Neural cell (in vitro differentiated cells): ENCODE data around the gene PDHX. TPM values are rescaled to one million over a fixed set of nuclear protein-coding genes. Genes with fewer than 3 reads are reported as not detected.

Experiments
- H2AFZ ChIP-seq: fragments of 200-600, 300-800 bp; sonication (generic), shearing (Covaris generic); 2 replicates; pipeline ENCODE4 v1.6.0; 2014; ENCODE audit warnings: low read depth, mild to moderate bottlenecking, antibody characterized with exemption, low read length, moderate library complexity
- H3F3A ChIP-seq: fragments of 200-600 bp; shearing (Covaris generic); 2 replicates; pipeline ENCODE4 v1.6.1; 2016; ENCODE audit warnings: mild to moderate bottlenecking, moderate library complexity, mixed read lengths, antibody characterized with exemption, low read length; ENCODE audit not compliant: insufficient read depth, poor library complexity, severe bottlenecking
- H3K27ac ChIP-seq: fragments of 200-600, 300-800 bp; sonication (generic), shearing (Covaris generic); 2 replicates; pipeline ENCODE4 v1.5.1; 2014; ENCODE audit warnings: mild to moderate bottlenecking, low read length, moderate library complexity
- H3K27me3 ChIP-seq: fragments of 300-800, 200-600 bp; sonication (generic), shearing (Covaris generic); 2 replicates; pipeline ENCODE4 v1.6.0; 2014; ENCODE audit warnings: mild to moderate bottlenecking, low read depth, low read length, moderate library complexity; ENCODE audit not compliant: insufficient read depth
- H3K36me3 ChIP-seq: fragments of 300-800, 200-600 bp; sonication (generic), shearing (Covaris generic); 2 replicates; pipeline ENCODE4 v1.5.1; 2014; ENCODE audit warnings: mild to moderate bottlenecking, antibody characterized with exemption, low read length, moderate library complexity; ENCODE audit not compliant: insufficient read depth
- H3K4me2 ChIP-seq: fragments of 300-800, 200-600 bp; sonication (generic), shearing (Covaris generic); 2 replicates; pipeline ENCODE4 v1.6.0; 2014; ENCODE audit warnings: mild to moderate bottlenecking, low read length
- H3K4me3 ChIP-seq: fragments of 300-800, 200-600 bp; sonication (generic), shearing (Covaris generic); 2 replicates; pipeline ENCODE4 v1.5.1; 2014; ENCODE audit warnings: mild to moderate bottlenecking, low read length, moderate library complexity
- H3K79me2 ChIP-seq: fragments of 200-600 bp; shearing (Covaris generic); replicated peaks from 2 replicates; pipeline ENCODE4 v1.6.0; 2014; ENCODE audit warnings: mild to moderate bottlenecking, low read length, moderate library complexity; ENCODE audit not compliant: insufficient read depth
- H3K9ac ChIP-seq: fragments of 300-800, 200-600 bp; sonication (generic), shearing (Covaris generic); 2 replicates; pipeline ENCODE4 v1.6.1; 2016; ENCODE audit warnings: mild to moderate bottlenecking, low read length, mixed read lengths
- H3K9me2 ChIP-seq: fragments of 200-600 bp; shearing (Covaris generic); 2 replicates; pipeline ENCODE4 v1.6.1; 2016; ENCODE audit warnings: mild to moderate bottlenecking, low read length, mixed read lengths; ENCODE audit not compliant: insufficient read depth
- H3K9me3 ChIP-seq: fragments of 200-600, 300-800 bp; sonication (generic), shearing (Covaris generic); 2 replicates; pipeline ENCODE4 v1.6.1; 2016; ENCODE audit warnings: mild to moderate bottlenecking, mixed run types, low read length, moderate library complexity, mixed read lengths
- H4K20me1 ChIP-seq: fragments of 200-600 bp; shearing (Covaris generic); 2 replicates; pipeline ENCODE4 v1.6.1; 2016; ENCODE audit warnings: mild to moderate bottlenecking, mixed run types; ENCODE audit not compliant: insufficient read depth
- EP300 ChIP-seq: fragments of 450-650 bp; conservative IDR thresholded peaks from 2 replicates; pipeline ENCODE4 v1.6.1; 2014; ENCODE audit warnings: antibody characterized with exemption, mild to moderate bottlenecking, moderate library complexity; ENCODE audit not compliant: poor library complexity, severe bottlenecking
- EZH2 ChIP-seq: fragments of 200-600, 300-800 bp; shearing (Covaris generic), sonication (generic); IDR thresholded peaks from 2 replicates; pipeline ENCODE4 v1.6.1; 2014; ENCODE audit warnings: antibody characterized with exemption, low read length, borderline replicate concordance, mild to moderate bottlenecking; ENCODE audit not compliant: insufficient read depth, poor library complexity, severe bottlenecking
- MXI1 ChIP-seq: fragments of 450-650 bp; conservative IDR thresholded peaks from 2 replicates; pipeline ENCODE4 v1.6.1; 2014; ENCODE audit warnings: antibody characterized with exemption, mild to moderate bottlenecking; ENCODE audit not compliant: poor library complexity, severe bottlenecking
- POLR2AphosphoS5 ChIP-seq: IDR thresholded peaks from 2 replicates; pipeline ENCODE4 v1.6.1; 2012
- RAD21 ChIP-seq: fragments of 450-650 bp; conservative IDR thresholded peaks from 2 replicates; pipeline ENCODE4 v1.6.1; 2014; ENCODE audit warnings: antibody characterized with exemption, mild to moderate bottlenecking, moderate library complexity
- SMC3 ChIP-seq: fragments of 450-650 bp; conservative IDR thresholded peaks from 2 replicates; pipeline ENCODE4 v1.6.1; 2014; ENCODE audit warnings: antibody characterized with exemption, mild to moderate bottlenecking, moderate library complexity; ENCODE audit not compliant: poor library complexity
- TAF1 ChIP-seq: IDR thresholded peaks from 2 replicates; pipeline ENCODE4 v1.6.1; 2012; ENCODE audit warnings: low read depth
- polyA plus RNA-seq: library from polyadenylated mRNA; depleted of rRNA; stranded (reverse); fragments of >200 nt; gene quantifications from 2 replicates; pipeline ENCODE4 v1.2.3, GENCODE V29; 2014
- TF ChIP-seq, protein P1 (sequence below): IDR thresholded peaks from 2 replicates; pipeline ENCODE4 v1.6.1; 2012; ENCODE audit warnings: borderline replicate concordance
- TF ChIP-seq, protein P2 (sequence below): fragments of 450-650 bp; IDR thresholded peaks from 2 replicates; pipeline ENCODE4 v1.5.1; 2014; ENCODE audit warnings: antibody characterized with exemption, mild to moderate bottlenecking, moderate library complexity; ENCODE audit not compliant: poor library complexity, severe bottlenecking

The PDHX gene
- polyA plus RNA-seq, 1 donor from 2014 or later, result 59.8 TPM

DNA sequence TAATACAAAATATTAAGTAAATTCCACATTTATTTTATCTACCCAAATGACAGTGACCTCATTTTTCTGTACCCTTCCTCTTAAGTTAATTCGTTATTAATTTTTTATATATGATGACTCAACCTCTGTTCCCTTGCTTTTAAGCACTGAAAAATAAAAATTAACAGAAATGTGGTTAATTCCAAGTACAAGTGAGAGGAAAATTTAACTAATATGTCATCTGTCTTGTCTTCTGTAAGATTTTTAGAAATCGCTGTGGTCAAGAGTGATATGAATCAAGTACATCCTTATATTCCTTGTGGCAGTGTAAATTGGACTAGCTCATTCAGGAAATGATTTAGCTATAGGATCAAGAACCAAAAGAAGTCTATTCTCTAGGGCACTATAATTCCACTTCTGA lies 74.5 kb downstream of the PDHX start:
- Histone ChIP-seq H3K79me2 (no peaks in the 10 kb centered on the region), H2AFZ (no peak overlapping the region), H4K20me1 (no peaks in the 10 kb centered on the region), H3K4me2 (no peak overlapping the region), H3K4me3 (no peak overlapping the region), H3K9me2 (no peaks in the 10 kb centered on the region), H3K9ac (no peak overlapping the region), H3K27me3 (no peaks in the 10 kb centered on the region), H3F3A (no peaks in the 10 kb centered on the region), H3K9me3 (no peaks in the 10 kb centered on the region), H3K36me3 (peaks cover 3% of the 10 kb centered on the region), H3K27ac (no peak overlapping the region)
- TF ChIP-seq, protein P1, sequence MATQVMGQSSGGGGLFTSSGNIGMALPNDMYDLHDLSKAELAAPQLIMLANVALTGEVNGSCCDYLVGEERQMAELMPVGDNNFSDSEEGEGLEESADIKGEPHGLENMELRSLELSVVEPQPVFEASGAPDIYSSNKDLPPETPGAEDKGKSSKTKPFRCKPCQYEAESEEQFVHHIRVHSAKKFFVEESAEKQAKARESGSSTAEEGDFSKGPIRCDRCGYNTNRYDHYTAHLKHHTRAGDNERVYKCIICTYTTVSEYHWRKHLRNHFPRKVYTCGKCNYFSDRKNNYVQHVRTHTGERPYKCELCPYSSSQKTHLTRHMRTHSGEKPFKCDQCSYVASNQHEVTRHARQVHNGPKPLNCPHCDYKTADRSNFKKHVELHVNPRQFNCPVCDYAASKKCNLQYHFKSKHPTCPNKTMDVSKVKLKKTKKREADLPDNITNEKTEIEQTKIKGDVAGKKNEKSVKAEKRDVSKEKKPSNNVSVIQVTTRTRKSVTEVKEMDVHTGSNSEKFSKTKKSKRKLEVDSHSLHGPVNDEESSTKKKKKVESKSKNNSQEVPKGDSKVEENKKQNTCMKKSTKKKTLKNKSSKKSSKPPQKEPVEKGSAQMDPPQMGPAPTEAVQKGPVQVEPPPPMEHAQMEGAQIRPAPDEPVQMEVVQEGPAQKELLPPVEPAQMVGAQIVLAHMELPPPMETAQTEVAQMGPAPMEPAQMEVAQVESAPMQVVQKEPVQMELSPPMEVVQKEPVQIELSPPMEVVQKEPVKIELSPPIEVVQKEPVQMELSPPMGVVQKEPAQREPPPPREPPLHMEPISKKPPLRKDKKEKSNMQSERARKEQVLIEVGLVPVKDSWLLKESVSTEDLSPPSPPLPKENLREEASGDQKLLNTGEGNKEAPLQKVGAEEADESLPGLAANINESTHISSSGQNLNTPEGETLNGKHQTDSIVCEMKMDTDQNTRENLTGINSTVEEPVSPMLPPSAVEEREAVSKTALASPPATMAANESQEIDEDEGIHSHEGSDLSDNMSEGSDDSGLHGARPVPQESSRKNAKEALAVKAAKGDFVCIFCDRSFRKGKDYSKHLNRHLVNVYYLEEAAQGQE, result no peak
- TF ChIP-seq POLR2AphosphoS5 (no peak), MXI1 (no peak), TAF1 (no peak), RAD21 (no peak), SMC3 (no peak), EP300 (no peak), EZH2 (no peak)
- TF ChIP-seq, protein P2, sequence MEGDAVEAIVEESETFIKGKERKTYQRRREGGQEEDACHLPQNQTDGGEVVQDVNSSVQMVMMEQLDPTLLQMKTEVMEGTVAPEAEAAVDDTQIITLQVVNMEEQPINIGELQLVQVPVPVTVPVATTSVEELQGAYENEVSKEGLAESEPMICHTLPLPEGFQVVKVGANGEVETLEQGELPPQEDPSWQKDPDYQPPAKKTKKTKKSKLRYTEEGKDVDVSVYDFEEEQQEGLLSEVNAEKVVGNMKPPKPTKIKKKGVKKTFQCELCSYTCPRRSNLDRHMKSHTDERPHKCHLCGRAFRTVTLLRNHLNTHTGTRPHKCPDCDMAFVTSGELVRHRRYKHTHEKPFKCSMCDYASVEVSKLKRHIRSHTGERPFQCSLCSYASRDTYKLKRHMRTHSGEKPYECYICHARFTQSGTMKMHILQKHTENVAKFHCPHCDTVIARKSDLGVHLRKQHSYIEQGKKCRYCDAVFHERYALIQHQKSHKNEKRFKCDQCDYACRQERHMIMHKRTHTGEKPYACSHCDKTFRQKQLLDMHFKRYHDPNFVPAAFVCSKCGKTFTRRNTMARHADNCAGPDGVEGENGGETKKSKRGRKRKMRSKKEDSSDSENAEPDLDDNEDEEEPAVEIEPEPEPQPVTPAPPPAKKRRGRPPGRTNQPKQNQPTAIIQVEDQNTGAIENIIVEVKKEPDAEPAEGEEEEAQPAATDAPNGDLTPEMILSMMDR, result no peak

DNA sequence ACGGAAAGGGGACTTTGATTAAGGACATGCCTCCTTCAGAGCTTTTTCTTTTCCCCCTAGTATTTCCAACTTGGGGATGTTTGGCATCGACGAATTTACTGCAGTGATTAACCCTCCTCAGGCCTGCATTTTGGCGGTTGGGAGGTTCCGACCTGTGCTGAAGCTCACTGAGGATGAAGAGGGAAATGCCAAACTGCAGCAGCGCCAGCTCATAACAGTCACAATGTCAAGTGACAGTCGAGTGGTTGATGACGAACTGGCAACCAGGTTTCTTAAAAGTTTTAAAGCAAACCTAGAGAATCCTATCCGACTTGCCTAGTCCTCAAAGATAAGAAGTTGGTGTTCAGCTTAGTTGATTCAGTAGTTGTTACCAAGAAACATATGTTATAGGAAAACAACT lies 78.4 kb downstream of the PDHX start:
- TF ChIP-seq TAF1, result no peak
- TF ChIP-seq, protein P1, result no peak
- TF ChIP-seq MXI1, result no peak
- no peak for TF ChIP-seq POLR2AphosphoS5
- no peak for TF ChIP-seq RAD21
- no peak for TF ChIP-seq SMC3
- no peak for TF ChIP-seq EZH2
- H3K4me2 ChIP-seq, result no peak overlapping the region
- H3K27me3 ChIP-seq, result no peaks in the 10 kb centered on the region
- H3K9ac ChIP-seq, result no peak overlapping the region
- no peaks in the 10 kb centered on the region for H3F3A ChIP-seq
- no peaks in the 10 kb centered on the region for H4K20me1 ChIP-seq
- H3K79me2 ChIP-seq, result no peaks in the 10 kb centered on the region
- no peak overlapping the region for H2AFZ ChIP-seq
- no peaks in the 10 kb centered on the region for H3K9me3 ChIP-seq
- no peaks in the 10 kb centered on the region for H3K9me2 ChIP-seq
- H3K36me3 ChIP-seq, result peaks cover 3% of the 10 kb centered on the region
- no peak overlapping the region for H3K27ac ChIP-seq
- no peak overlapping the region for H3K4me3 ChIP-seq
